ENCODE results near the gene RPL19.

DNA sequence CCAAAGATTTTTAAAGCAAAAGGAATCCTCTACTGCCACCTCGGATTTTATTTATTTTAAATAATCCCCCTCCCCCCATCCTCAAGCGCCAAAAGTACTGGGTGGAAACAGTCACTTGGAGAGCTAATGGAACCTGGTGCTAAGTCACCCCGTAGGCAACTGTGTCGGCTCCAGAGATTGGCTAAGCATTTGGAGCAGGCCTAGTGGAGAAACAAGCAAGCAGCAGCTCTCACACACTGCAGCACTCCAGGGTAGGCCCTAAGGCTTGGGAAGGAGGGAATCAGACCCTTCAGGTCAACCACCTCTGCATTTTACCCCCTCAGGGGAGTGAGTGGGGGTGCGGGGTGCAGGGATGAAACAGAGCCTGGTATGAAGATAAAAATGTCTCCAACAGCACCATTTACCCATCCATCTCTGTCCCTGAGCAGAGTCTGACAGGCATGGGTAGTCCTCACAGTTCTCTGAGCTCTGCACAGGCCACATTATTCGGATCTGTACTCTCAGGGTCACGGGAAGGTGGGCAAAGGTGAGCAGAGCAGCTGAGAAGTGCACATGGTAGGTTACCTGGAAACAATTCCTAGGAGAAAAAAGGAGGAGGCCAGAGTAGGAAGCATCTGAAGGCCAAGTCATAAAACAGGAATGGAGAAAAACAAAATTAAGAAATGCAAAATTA is 52.8 kb downstream of the RPL19 start:
- TF ChIP-seq, protein P1, sequence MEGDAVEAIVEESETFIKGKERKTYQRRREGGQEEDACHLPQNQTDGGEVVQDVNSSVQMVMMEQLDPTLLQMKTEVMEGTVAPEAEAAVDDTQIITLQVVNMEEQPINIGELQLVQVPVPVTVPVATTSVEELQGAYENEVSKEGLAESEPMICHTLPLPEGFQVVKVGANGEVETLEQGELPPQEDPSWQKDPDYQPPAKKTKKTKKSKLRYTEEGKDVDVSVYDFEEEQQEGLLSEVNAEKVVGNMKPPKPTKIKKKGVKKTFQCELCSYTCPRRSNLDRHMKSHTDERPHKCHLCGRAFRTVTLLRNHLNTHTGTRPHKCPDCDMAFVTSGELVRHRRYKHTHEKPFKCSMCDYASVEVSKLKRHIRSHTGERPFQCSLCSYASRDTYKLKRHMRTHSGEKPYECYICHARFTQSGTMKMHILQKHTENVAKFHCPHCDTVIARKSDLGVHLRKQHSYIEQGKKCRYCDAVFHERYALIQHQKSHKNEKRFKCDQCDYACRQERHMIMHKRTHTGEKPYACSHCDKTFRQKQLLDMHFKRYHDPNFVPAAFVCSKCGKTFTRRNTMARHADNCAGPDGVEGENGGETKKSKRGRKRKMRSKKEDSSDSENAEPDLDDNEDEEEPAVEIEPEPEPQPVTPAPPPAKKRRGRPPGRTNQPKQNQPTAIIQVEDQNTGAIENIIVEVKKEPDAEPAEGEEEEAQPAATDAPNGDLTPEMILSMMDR (IDR thresholded peaks at IDR 0.05): no peak
- TF ChIP-seq POLR2A (IDR thresholded peaks at IDR 0.05): no peak

Measured in body of pancreas (tissue), 4 donors.